ENCODE measurements around the gene ZNF862.
A peak's percentile ranks its signal among the peaks of the same experiment; 100 is the strongest.

ZNF862 gene

GRCh38 chr7:149856583-149856982, 18.4 kb downstream of the ZNF862 start:
- Histone ChIP-seq H3K4me3 (ENCODE audit: low read depth, low read length) (no peak overlapping the region), H3K27ac (no peak overlapping the region), H3K36me3 (no peaks in the 10 kb centered on the region), H3K27me3 (ENCODE audit: insufficient read depth, low read depth, severe bottlenecking) (no peaks in the 10 kb centered on the region), H3K9me3 (ENCODE audit: severe bottlenecking) (no peaks in the 10 kb centered on the region)
- TF ChIP-seq, protein P1, sequence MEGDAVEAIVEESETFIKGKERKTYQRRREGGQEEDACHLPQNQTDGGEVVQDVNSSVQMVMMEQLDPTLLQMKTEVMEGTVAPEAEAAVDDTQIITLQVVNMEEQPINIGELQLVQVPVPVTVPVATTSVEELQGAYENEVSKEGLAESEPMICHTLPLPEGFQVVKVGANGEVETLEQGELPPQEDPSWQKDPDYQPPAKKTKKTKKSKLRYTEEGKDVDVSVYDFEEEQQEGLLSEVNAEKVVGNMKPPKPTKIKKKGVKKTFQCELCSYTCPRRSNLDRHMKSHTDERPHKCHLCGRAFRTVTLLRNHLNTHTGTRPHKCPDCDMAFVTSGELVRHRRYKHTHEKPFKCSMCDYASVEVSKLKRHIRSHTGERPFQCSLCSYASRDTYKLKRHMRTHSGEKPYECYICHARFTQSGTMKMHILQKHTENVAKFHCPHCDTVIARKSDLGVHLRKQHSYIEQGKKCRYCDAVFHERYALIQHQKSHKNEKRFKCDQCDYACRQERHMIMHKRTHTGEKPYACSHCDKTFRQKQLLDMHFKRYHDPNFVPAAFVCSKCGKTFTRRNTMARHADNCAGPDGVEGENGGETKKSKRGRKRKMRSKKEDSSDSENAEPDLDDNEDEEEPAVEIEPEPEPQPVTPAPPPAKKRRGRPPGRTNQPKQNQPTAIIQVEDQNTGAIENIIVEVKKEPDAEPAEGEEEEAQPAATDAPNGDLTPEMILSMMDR (IDR thresholded peaks at IDR 0.05; ENCODE audit: low read depth, low read length) = no peak
- no peak for DNase-seq

DNA sequence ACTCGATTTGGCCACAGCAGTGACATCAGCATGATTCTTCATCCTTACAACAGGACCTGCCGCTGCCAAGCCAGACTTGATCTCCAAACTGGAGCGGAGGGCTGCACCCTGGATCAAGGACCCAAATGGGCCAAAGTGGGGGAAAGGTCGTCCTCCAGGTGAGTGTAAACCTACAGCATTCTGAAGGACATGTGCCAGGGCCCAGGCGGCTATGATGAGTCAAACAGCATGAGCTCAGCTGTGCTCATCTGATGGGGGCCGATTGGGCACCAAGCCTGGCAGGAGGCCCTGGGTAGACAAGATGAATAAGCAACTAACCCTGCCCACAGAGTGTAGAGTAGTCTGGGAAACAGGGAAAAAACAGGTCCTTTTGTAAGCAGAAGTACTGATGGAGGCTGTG, 21.2 kb downstream of the ZNF862 start:
- H3K9me3 ChIP-seq (ENCODE audit: severe bottlenecking) = no peaks in the 10 kb centered on the region
- no peaks in the 10 kb centered on the region for H3K27me3 ChIP-seq (ENCODE audit: insufficient read depth, low read depth, severe bottlenecking)
- no peak overlapping the region for H3K27ac ChIP-seq
- H3K4me3 ChIP-seq (ENCODE audit: low read depth, low read length) = no peak overlapping the region
- no peak for DNase-seq
- H3K36me3 ChIP-seq = no peaks in the 10 kb centered on the region
- TF ChIP-seq, protein P1 (IDR thresholded peaks at IDR 0.05; ENCODE audit: low read depth, low read length) = no peak

GRCh38 chr7:149859876-149860275, 21.7 kb downstream of the ZNF862 start:
- no peak for DNase-seq
- Histone ChIP-seq H3K27ac (no peak overlapping the region), H3K36me3 (no peaks in the 10 kb centered on the region), H3K9me3 (ENCODE audit: severe bottlenecking) (no peaks in the 10 kb centered on the region), H3K4me3 (ENCODE audit: low read depth, low read length) (no peak overlapping the region), H3K27me3 (ENCODE audit: insufficient read depth, low read depth, severe bottlenecking) (no peaks in the 10 kb centered on the region)
- TF ChIP-seq, protein P1 (IDR thresholded peaks at IDR 0.05; ENCODE audit: low read depth, low read length) = no peak

- Histone ChIP-seq H3K27me3 (ENCODE audit: insufficient read depth, low read depth, severe bottlenecking) (no peaks in the 10 kb centered on the region), H3K27ac (no peak overlapping the region), H3K9me3 (ENCODE audit: severe bottlenecking) (no peaks in the 10 kb centered on the region), H3K4me3 (ENCODE audit: low read depth, low read length) (no peak overlapping the region), H3K36me3 (no peaks in the 10 kb centered on the region)
- TF ChIP-seq, protein P1 (IDR thresholded peaks at IDR 0.05; ENCODE audit: low read depth, low read length) = peak; percentile 47
- peak; percentile 15 for DNase-seq
These were observed 22.9 kb downstream of the ZNF862 start for GRCh38 chr7:149860821-149861727.

GRCh38 chr7:149861728-149862045, 23.5 kb downstream of the ZNF862 start:
- Histone ChIP-seq H3K36me3 (no peaks in the 10 kb centered on the region), H3K4me3 (ENCODE audit: low read depth, low read length) (no peak overlapping the region), H3K9me3 (ENCODE audit: severe bottlenecking) (no peaks in the 10 kb centered on the region), H3K27ac (no peak overlapping the region), H3K27me3 (ENCODE audit: insufficient read depth, low read depth, severe bottlenecking) (no peaks in the 10 kb centered on the region)
- DNase-seq = no peak
- TF ChIP-seq, protein P1 (IDR thresholded peaks at IDR 0.05; ENCODE audit: low read depth, low read length) = no peak

DNA sequence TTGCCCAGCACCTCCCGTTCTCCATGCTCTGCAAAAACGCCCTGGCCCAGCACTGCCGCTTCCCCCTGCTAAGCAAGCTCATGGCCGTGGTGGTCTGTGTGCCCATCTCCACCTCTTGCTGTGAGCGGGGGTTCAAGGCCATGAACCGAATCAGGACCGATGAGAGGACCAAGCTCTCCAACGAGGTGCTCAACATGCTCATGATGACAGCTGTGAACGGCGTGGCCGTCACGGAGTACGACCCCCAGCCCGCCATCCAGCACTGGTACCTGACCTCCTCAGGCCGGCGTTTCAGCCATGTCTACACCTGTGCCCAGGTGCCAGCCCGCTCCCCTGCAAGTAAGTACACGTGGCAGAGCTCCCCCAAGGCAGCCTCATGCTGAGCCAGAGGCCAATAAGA, 24.0 kb downstream of the ZNF862 start:
- Histone ChIP-seq H3K27ac (no peak overlapping the region), H3K4me3 (ENCODE audit: low read depth, low read length) (no peak overlapping the region), H3K9me3 (ENCODE audit: severe bottlenecking) (no peaks in the 10 kb centered on the region), H3K27me3 (ENCODE audit: insufficient read depth, low read depth, severe bottlenecking) (no peaks in the 10 kb centered on the region), H3K36me3 (no peaks in the 10 kb centered on the region)
- TF ChIP-seq, protein P1 (IDR thresholded peaks at IDR 0.05; ENCODE audit: low read depth, low read length) = no peak
- no peak for DNase-seq
